Stimulated activated CD4-positive, alpha-beta T cell treated with anti-CD3 and anti-CD28 coated beads, Interleukin-1b, Interleukin-23, amount 100 ng/mL, for 48 hours (primary cell): Measurements from ENCODE around the gene TRAK2.
"Not testable (repeated sequence)": the region's sequence is repeated elsewhere in the genome, so short reads cannot be mapped to it uniquely, and the experiment has no call there.

Experiments
- DNase-seq: peaks from one replicate; pipeline ENCODE4 v3.0.0-alpha.2; 2020

The TRAK2 gene

DNA sequence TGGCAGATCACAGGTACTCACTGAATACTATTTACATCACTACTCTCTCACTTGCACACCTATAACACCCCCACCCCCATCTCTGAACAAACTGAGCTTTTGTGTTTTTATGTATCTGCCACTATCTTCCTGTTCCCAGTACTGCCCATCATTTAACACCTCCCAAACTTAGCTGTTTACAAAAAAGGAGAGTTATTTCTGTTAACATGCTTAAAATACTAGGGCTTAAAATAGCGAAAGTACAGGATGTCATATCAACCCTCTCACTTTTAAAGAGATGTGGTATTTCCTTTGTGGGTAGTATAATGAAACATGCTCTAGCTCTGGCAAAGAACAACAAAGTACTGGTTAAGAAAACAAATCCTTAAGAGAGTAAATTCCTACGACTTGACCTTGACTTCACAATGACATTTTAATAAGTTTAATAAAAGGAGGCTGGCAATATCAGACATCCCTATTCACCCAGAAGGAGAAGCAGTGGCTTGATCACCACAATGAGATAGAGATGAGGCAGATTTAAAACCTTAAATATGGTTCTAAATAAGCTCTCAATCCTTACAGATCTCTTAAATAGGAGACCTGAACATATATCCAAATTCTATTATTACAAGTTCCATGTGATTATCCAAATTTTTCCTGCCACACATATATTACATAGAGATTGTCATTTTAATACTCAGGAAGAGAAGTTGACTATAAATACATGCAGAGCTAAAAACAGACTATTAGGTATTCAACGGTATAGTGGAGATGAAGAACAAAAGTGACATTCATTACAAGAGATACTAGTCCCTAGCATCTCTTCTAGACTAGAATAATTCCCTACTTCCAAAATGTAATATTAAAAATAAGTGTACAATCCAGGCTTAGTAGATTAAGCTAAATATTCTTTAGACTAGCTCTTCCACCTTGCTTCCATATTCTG is 36.9 kb downstream of the TRAK2 start:
- no peak for DNase-seq

DNA sequence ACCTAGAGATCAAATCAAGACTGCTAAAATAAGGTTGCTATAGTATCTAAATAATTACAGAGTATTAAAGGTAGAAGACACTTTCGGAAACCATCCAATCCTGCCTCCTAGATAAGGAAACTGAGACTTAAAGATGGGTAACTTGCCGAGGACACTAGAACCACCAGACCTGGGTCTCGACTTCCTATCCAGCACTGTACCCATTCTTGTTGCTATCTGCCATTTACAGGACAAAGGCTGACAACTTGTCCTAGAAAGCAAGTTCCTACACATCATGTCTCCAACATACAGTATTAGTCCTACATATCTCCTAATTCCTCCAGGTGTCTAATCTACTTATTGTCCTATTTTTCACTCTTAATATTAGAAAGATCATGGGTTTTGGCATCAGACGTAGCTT is 37.7 kb downstream of the TRAK2 start:
- DNase-seq, result no peak

DNA sequence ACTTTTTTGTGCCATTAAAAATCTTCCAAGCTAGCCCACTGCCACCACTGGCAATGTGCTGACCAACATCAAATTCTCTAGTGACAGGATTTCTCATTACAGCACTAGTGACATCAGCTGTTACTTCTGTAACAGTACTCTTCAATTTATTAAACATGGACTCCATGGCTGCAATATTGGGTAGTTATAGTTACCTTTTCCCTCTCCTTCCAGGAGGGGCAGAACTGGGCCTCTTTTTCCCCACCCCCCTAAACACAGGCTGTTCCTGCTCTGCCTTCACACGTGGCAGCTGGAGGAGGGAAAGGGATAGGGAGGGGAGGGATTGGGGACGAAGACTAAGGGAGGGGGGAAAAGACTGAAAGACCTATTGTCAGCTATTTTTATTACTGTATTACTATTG is 38.1 kb downstream of the TRAK2 start:
- no peak for DNase-seq

DNA sequence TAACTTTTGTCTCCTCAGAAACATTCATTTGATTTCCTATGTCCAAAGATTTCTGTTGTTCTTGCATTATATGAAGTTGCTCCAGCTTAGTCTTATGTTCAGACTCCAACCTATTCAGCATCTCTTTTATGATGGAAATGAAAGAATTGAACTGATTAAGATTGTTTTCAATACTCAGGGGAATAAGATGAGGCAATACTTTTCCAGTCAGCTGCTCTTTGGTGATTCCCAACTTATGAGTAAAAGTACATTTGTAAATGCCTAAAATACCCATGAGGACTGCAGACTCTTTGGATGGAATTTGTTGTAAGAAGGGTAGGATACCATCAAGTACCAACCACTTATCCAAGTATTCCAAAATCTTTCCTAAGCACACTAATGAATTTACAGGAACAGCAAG is 39.8 kb downstream of the TRAK2 start:
- no peak for DNase-seq

DNA sequence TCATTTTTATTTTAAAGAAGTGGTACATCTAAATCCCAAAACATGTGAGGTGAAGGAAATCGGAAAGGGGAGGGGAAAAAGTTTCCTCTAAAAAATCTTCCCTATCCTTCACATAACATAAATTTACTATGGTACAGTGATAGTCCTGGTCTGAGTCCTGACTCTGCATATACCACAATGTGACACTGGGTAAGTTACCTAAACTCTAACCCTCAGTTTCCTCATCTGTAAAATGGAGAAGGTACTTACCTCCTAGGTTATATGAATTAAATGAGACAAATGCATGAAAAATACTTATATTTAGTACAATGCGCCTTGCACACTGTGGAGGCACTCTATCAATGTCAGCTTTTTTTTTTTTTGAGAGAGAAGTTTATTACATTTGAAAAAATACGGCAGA is 42.3 kb downstream of the TRAK2 start:
- DNase-seq, result no peak

DNA sequence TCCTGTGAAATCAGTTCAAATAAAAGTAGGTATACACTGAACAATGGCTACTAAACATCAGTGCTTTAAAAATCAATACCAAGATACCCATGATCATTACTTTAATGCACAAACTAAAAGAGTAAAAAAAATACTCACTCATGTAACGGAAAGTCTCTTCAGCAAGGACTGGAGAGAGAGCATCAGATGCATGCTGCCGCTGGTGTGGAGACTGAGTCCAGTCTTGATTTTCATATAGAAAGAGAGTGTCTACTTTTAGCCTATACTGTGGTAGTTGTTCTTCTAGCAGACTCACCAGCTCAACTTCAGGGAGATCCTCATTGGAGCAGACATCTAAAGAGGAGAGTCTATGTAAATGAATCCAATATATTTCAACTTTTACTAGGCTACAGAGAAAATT is 44.0 kb downstream of the TRAK2 start:
- no peak for DNase-seq

DNA sequence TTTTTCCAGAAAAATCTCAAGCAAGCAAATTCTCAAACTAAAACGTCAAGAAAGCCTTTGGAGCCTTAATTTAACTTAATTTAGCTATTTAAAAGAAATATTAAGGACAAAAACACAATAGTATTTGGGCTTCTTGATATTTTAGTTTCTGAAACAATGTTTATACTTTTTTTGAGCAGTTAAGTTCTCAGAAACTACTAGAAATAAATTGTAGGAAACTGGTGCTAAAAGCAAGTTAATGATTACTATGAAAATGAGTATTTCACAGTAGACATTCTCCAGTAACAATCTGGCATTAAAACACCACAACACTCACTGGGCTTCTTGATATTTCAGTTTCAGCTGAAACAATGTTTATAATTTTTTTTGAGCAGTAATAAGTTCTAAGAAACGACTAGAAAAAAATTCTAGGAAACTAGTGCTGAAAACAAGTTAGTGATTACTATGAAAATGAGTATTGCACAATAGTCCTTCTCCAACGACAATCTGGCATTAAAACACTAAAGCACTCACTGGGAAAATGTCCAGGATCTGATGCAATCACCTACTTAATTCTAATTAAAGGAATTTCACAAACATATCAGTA is 45.1 kb downstream of the TRAK2 start:
- no peak for DNase-seq

DNA sequence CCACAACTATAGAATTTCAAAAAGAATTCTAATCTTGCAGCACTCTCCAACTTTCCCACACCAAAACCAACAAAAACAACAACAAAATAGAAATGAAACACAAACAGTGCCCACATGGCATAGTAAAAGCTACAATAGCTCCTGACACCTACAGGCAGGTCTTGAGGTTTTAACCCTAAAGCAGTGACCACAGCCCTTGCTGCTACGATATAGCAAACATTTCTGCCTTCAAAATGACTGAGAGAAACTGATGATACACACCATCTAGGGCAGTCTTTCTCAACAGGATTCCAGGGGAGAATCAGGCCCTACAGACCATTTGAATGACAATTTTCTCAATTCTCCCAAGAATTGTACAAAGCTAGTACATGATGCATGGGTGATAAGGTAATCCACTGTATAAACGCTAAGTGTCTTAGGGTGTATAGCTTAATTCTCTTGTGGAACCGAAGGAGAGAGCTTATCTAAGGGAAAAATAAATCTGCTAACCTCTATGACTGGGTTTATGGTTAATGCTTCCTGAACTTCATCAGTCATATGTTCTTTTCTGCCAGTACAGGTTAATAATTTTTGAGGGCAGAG is 46.5 kb downstream of the TRAK2 start:
- DNase-seq, result no peak

DNA sequence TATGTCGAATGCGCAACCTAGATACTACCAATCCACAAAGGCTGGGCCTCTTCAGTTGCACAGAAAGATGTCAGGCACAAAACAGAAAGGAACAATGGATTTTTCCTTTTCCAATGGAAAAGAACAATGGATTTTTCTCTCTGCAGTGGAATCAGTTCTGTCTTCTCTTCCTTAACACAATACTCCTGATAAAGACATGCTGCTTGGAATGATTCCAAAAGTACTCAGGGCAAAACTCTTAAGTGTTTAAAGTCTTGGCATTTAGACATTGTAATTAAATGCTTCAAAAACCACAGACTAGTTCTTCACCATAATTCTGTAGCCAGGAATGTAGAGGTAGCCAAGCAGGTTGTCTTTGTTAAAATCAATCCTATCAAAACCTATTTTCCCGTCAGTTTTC is 47.4 kb downstream of the TRAK2 start:
- DNase-seq, result no peak

DNA sequence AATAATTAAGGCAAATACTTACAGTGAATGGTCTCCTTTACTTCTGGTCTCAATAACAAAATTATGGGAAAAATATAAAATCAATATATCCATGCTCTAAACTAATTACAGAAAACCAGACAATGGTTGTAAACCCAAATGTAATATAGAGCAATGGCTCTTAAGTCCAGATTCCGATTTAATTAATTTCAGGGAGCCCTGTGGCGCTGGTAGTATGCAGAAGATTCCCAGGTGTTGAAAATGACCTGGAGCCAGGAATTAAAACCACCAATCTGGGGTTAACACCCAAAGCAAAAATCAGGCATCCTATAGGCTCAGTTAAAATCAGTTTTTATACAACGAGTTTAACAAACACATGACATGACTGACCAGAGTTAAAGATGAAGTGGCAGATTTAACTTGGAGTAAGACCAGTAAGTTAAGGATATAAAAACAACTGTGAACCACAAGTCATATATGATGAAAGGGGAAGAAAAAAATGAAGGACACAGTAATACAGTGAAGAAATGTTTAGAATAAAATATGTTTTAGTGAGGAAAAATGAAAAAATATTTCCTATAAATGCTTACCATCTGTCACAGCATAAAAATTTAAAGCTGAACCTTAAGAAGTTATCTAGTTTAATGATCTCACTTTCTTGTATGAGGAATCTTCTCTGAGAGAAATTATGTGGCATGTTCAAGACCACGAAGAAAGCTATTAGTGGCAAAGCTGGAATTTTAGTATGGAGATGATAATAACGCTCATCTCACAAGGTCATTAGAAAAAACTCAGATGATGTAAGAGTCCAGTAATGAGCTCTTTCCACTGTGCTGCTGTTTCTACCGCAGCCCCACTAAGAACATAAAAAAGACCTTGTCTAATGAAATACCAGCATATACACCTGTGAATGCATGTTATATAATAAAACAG is 48.4 kb downstream of the TRAK2 start:
- DNase-seq, result no peak

DNA sequence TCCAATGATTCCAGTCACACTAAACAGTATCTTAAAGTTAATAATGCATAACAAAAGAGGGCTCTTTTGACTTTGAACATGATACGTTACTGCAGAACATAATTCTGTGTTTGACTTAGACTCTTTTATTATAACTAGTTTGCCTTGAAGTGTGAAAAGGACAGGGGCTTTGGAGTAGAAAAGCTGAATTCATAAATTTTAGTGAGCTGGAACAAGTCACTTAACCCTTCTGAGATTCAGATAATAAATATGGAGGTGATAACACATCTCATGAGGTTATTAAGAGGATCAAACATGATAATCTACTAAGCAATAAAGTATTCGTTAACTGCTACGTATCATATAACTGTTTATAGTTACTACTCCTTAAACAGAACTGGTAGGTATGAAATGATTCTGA is 49.4 kb downstream of the TRAK2 start:
- DNase-seq, result no peak

DNA sequence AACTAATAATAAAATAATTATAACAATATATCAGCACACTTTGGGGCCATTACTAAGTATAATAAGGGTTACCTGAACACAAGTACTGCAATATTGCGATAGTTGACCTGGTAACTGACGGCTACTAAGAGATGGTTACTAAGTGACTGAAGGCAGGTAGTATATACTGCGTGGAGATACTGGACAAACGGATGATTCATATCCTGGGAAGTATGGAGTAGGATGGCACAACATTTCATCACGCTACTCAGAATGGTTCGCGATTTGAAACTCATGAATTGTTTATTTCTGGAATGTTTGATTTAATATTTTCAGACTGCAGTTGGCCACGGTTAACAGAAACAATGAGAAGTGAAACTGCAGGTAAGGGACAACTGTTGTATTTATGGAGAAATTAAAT is 54.7 kb downstream of the TRAK2 start:
- no peak for DNase-seq

DNA sequence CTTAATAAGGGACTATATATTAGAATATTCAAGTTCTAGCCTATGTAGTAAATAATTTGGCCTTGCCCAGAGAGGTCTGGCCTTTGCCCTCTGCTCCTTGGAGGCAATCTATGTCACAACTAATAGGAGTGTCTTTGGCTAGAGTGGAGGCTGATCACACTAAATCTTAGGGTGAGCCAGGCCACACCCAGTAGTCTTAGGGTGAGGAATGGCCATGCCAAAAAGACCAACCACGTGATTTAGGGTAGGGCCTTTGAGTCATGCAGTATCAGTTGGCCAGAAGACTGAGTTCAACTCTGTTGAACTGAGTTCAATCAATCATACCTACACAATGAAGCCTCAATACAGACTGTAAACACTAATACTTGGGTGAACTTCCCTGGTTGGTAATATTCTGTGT is 68.1 kb downstream of the TRAK2 start:
- no peak for DNase-seq

DNA sequence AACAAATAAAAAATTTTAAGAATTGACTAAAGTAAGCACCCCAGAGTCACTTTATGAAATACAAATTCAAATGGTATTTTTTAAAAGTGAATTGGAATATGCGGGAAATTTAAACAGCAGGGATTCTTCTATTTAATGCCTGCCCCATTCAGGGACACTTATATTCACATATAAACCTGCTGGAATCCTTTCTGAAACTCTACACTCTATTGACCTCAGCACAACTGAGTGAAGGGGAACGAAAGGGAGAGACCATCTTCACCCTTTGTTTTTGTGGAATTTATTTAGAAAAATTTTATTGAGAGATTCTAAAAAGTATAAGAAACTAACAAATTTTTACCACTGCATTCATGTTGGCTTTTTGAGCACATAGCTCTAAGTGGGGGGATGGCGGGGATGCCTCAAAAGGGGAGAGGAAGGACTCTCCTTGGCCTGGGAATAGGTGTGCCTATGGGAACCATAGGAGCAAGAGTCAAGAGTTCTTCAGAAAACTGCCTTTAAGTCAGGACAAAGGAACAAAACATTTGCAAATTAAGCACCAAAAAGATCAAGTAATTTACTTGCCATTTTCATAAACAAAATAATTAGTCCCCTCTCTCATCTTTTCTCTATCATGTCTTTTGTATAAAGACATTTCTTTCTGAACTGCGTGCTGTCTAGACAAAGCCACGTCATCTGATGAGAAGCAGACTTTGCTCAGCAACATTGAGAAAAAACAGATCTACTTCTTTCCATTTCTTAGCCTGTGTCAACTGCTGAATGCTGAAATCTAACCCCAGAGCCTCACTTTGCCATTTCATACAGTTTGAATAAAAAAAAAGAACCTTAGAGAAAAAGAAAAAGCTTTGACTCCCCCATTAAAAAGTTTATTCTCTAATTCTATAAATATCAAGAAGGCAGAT is 72.5 kb downstream of the TRAK2 start:
- no peak for DNase-seq

DNA sequence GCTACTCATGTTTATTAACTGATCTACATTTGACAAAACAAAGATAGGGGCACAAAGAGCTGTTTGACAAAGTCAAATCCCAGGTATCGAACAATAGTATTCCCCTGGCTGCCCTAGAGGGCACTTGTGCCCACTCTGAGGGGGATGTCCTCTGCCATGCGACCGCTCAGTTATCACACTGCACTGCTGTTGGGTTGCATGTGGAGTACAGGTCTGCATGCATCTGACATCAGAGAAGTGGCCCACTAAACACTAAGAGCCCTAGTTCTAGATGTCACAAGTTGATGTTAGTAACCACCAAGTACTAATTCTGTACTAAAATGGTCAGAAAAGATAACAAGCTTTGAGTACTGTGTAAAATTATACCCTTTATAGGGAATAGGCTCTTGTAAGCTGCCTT is 74.0 kb downstream of the TRAK2 start:
- no peak for DNase-seq

DNA sequence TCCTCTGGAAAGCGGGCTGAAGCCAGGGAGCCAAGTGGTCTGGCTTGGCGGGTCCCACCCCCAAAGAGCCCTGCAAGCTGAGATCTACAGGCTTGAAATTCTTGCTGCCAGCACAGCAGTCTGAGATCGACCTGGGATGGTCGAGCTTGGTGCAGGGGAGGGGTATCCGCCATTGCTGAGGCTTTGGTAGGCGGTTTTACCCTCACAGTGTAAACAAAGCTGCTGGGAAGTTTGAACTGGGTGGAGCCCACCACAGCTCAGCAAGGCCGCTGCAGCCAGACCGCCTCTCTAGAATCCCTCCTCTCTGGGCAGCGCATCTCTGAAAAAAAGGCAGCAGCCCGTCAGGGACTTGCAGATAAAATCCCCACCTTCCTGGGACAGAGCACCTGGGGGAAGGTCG is 81.5 kb downstream of the TRAK2 start:
- DNase-seq, result no peak

DNA sequence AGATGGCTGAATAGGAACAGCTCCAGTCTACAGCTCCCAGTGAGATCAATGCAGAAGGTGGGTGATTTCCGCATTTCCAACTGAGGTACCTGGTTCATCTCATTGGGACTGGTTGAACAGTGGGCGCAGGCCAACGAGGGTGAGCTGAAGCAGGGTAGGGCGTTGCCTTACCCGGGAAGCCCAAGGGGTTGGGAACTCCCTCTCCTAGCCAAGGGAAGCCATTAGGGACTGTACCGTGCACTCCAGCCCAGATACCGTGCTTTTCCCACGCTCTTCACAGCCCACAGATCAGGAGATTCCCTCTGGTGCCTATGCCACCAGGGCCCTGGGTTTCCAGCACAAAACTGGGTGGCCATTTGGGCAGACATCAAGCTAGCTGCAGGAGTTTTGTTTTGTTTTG is 81.9 kb downstream of the TRAK2 start:
- not testable (repeated sequence) for DNase-seq

DNA sequence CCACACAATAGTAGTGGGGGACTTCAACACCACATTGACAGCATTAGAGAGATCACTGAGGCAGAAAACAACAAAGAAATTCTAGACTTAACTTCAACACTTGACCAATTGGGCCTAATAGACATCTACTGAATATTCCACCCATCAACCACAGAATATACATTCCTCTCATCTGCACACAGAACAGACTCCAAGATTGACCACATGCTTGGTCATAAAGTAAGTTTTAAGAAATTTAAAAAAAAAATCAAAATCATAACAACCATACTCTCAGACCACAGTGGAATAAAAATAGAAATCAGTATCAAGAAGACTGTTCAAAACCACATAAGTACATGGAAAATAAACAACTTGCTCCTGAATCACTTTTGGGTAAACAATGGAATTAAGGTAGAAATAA is 85.1 kb downstream of the TRAK2 start:
- no peak for DNase-seq

DNA sequence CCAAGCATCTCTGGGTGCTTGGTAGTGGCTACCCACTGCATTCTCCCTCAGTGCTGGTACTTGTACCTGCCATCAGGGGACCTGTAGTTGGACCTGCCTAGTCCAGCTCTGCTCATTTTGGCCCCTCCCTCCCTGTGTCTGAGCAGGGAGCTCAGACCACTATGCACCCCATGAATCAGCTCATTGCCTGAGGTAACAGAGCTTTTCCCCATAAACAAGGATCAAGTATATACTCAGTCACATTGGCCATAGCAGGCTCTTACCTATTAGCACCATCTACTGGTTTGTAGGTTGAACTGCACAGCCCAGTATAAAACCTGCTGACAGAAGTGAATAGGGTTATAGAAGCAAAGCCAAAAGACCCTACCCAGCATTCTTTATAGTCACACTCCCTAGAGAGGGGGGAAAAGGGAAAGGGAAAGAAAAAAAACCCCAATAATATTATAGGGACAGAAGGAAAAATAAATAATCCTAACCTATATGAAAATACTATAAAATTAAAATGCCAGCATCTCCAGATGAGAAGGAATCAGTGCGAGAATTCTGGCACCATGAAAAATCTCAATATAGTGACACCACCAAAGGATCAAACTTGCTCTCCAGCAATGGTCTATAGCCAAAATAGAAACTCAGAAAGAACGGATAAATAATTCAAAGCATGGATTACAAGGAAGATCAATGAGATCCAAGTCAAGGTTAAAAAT is 87.2 kb downstream of the TRAK2 start:
- no peak for DNase-seq

DNA sequence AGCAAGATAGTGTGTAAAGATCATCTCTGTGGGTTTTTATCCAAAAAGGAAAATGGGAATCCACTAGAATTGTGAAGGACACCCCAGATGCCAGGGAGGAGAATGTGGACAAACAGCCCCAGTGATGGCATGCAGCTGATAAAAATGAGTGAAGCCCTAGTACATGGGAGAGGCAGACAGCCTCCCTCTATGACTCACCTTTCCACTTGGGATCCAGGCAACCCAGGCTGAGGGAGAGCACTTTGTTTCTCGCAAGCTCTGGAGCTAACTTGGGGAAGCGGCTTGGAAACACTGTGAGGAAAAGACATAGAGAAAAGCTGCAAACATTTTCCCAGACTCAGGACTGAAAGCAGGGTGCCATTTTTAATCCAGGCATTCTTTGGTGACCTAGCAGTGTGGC is 88.9 kb downstream of the TRAK2 start:
- no peak for DNase-seq

DNA sequence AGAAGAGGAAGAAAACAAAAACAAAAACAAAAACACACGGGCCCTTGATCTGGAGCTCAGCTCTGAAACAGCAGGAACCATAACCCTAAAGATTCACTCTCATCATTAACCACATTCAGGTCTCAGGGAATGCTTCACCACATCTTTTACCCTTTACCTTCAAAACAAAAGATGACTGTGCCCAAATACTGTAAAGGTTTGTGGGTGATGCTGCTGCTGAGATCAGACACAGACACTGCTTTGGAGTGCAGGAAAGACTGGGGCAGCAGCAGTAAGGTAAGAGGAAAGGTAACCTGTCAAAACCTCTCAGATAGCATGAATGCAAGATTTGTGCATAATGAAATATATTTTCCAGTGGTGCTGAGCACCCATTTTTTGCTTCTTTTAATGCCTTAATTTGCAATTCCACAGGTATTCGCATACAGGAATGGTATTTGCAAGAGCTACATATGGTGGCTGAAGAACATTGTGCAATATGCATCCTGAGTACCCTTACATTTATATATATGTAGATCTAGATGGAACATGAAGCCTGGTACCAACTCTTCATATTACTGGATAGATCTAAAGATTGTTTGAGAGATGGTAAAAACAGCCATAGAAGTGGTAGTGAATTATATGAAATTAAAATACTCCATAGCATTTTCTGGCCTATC is 90.1 kb downstream of the TRAK2 start:
- no peak for DNase-seq
